NCI-H2227 treated with DMSO at 0.1 percent for 48 hours (cell line): ENCODE measurements around the gene URB2.
A peak's percentile ranks its signal among the peaks of the same experiment; 100 is the strongest.

Experiments
- DNase-seq: peaks from one replicate; lab custom pipeline; 2025; lab: John Stamatoyannopoulos, UW

The URB2 gene

GRCh38 chr1:229645324-229645993 lies 19.4 kb downstream of the URB2 start:
- no peak for DNase-seq

DNA sequence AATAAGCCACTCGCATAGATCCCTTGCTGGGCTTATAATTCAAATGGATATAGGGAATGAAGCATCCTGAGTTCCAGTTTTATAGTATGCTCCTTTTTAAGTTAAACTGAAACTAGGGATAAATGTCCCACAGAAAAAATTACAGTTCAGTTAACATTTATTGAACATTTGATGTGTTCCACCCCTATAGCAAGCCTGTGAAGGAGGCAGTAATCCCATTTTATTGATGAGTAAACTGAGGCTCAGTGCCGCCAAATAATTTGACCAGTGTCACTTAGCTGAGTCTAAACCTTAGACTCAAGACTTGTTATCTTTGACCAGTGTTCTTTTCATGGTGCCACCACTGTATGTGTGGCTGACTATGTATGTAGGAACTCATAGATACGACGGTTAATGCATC lies 22.4 kb downstream of the URB2 start:
- no peak for DNase-seq

GRCh38 chr1:229650045-229650444 lies 24.0 kb downstream of the URB2 start:
- DNase-seq, result no peak

DNA sequence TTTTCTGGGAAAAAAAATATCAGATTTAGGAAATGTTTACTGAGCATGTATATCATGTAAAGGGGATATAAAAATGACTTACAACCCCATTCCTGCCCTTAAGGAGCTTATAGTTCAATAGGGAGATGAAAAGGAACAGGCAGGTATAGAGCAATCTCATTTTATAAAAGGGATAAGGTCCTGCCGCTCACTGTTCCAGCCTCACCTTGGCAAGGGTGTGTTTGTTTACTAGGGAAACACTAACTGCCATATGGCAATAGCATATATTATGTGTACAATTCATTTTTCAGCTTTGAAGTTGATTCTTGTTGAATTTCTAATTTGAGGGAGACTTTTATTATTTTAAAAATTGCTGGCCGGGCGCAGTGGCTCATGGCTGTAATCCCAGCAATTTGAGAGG lies 25.5 kb downstream of the URB2 start:
- DNase-seq, result no peak

- DNase-seq, result no peak
Observed at GRCh38 chr1:229653420-229653819, 27.4 kb downstream of the URB2 start.

GRCh38 chr1:229655781-229656180 lies 29.7 kb downstream of the URB2 start:
- no peak for DNase-seq

DNA sequence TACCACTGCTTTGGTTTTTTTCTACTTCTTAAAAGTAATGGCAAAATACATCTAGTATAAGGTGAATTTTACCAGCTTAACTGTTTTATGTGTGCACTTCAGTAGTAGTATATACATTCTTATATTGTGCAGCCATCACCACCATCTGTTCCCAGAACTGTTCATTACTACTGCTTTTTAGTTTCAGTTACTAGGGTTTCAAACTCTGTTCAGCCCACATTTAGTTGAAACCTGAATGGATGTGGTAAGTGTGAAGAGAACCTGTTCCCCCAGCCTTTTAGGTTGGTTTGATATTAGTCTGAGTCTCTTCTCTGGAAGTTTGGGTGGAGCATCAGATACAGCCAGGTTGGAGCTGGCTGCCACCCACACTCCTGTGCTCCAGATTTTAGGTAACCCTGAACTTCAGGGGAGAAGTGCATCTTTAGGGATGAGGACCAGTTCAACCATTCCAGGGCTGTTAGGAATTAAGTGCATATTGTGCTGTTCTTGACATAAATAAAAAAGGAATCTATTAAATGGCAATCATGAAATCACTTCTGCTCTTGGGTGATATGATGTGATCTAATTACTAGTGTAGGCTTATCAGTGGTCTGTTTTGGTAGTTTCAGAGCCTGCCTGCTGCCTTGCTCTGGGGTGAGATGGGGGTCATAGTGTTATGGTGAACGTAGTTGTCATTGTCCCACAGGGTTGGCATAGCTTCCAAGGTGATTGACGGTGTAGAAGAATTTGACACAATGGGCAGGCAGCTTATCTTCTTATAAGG lies 32.1 kb downstream of the URB2 start:
- no peak for DNase-seq

GRCh38 chr1:229661022-229661877 lies 35.2 kb downstream of the URB2 start:
- DNase-seq, result peak; percentile 40

- no peak for DNase-seq
Observed at GRCh38 chr1:229661897-229662296, 35.9 kb downstream of the URB2 start.

GRCh38 chr1:229664133-229664689 lies 38.2 kb downstream of the URB2 start:
- no peak for DNase-seq

GRCh38 chr1:229665912-229666558 lies 40.0 kb downstream of the URB2 start:
- no peak for DNase-seq

GRCh38 chr1:229666585-229666984 lies 40.5 kb downstream of the URB2 start:
- no peak for DNase-seq

DNA sequence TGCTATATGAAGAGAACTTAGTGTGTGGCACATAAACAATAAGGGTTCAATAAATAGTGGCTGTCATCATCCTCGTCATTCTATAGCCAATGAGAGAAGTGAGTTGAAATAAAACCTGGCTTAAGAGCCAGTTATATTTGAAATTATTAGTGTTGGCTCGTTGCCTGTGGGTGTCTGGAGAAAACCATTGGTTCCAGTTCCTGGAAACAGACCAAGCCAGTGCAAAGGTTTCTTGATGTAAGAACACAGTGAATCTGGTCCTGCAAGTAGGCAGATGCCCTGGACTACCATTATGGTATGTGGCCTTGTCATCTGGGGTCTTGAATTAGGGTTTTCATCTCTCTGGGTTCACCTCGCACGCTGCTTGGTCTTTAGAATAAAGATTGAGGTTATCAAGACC lies 43.3 kb downstream of the URB2 start:
- no peak for DNase-seq

- no peak for DNase-seq
Observed at GRCh38 chr1:229671310-229671709, 45.3 kb downstream of the URB2 start.

GRCh38 chr1:229672246-229672645 lies 46.2 kb downstream of the URB2 start:
- no peak for DNase-seq

DNA sequence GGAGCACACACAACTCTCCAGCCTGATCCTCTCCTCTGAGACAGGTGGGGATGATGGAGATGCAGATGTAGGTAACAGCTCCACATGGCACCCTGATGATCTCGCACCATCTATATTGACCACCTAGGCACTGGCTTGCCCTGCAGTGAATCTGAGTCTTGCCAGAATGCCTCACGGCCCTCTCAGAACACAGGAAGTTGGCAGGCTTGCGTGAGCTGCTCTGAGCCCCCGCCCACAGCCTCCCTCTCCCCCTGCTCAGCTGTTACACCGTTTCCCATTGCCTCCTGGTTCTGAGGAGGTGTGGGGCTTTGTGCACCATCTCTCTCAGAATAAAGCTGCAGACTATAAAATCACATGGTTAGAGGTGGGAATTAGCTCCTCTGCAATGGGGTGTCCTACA lies 48.0 kb downstream of the URB2 start:
- no peak for DNase-seq

GRCh38 chr1:229675396-229675795 lies 49.3 kb downstream of the URB2 start:
- no peak for DNase-seq

DNA sequence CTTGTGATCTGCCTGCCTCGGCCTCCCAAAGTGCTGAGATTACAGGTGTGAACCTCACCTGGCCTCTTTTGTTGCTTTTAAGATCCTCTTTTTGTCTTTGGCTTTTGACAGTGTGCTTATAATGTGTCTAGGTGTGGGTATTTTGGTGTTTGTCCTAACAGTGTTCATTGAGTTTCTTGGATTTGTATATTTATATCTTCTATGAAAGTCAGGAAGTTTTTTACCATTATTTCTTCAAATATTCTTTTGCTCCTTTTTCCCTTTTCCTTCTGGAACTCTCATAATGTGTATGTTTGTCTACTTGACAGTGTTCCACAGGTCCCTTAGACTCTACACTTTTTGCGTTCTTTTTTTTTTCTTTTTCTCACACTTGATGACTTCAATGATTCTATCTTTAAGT lies 59.1 kb downstream of the URB2 start:
- DNase-seq, result no peak

- DNase-seq, result no peak
Observed at GRCh38 chr1:229689273-229689672, 63.2 kb downstream of the URB2 start.

GRCh38 chr1:229689904-229690303 lies 63.9 kb downstream of the URB2 start:
- DNase-seq, result no peak

GRCh38 chr1:229690662-229691061 lies 64.6 kb downstream of the URB2 start:
- no peak for DNase-seq

DNA sequence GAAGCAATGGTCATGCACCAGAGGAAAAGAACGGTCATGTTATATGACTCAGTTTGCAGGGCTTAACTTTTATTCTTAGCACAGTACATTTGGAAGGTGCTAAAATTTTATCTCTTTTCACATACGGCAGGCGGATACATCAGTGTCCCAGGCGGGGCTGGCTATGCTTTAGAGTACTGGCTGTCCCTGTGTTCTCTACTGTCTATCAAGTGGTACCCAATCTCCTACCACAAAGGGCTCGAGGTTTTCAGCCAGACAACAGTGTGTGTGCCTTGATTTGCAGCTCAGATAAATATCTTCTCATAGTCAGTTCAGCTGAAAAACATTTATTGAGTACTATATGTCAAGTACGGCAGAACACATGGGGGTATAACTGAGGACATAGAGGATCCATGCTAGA lies 65.3 kb downstream of the URB2 start:
- no peak for DNase-seq
